Amniotic stem cell (primary cell): ENCODE results near the gene LSM8.
"Not testable (repeated sequence)": the region's sequence is repeated elsewhere in the genome, so short reads cannot be mapped to it uniquely, and the experiment has no call there.

Experiments used
- DNase-seq: peaks from one replicate; lab custom pipeline; 2025; lab: John Stamatoyannopoulos, UW

The LSM8 gene

GRCh38 chr7:118183786-118184564 lies at the start of gene LSM8:
LSM8 (plus strand) TSS chr7:118184164; CDS start chr7:118184224, 60 bp downstream.
- DNase-seq: peak; percentile 85

- not testable (repeated sequence) for DNase-seq
Measured at GRCh38 chr7:118134420-118134819, 49.5 kb upstream of the LSM8 start.

DNA sequence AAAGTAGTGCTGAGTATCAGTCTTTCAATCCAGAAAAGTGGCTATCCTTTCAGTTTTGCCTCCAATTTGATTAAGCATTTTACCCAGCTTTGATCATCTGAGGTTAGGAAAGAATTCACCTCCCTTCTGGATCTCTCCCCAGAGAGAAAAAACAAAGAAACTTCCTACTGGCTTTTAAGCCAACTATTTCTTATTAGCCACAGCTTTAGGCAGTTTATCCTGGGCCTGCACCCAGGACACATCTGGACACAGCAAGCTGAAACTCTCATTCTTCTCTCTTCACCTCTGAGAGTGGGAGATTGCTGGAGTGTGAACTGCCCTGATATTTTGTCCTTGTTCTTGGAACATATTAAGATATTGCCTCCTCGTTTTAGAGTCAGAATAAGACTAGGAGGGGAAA lies 43.5 kb upstream of the LSM8 start:
- no peak for DNase-seq

- DNase-seq: no peak
Measured at GRCh38 chr7:118142012-118142411, 42.0 kb upstream of the LSM8 start.

DNA sequence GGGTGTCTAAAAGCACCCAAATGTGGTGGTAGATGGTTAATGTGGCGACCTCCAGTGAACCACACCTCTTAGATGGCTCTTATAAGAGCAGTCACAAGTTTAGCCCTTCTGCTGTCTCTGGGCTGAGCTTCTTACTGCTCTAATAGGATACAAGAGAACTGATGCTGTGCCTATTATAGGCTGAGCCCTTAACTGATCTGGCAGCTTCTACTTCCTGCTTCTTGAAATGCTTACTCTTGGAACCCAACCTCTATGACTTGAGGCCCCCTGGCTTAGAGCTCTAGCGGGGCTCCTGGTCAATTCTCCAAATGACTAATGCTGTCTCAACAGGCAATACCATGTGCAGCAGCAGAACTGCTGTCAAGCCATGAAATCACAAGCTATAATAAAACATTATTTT lies 35.0 kb upstream of the LSM8 start:
- no peak for DNase-seq

GRCh38 chr7:118149394-118149793 lies 34.6 kb upstream of the LSM8 start:
- DNase-seq: no peak

DNA sequence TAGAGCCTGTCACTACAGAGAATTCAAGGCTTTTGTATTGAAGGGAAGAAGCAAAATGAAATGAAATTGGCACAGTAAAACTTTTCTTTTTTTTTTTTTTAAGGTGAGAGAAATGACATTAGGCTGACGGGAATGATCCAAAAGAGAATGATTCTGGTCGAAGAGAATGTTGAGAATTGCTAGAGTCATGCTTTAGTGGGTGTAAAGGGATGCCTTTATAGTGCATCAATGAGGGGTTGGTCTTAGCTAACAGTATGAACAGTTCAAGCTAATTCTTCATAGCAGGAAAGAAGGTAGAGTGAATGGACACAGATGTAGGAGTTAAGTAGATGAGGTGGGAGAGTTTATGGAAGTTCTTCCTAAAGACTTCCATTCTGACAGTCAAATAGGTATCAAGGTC lies 32.3 kb upstream of the LSM8 start:
- no peak for DNase-seq

DNA sequence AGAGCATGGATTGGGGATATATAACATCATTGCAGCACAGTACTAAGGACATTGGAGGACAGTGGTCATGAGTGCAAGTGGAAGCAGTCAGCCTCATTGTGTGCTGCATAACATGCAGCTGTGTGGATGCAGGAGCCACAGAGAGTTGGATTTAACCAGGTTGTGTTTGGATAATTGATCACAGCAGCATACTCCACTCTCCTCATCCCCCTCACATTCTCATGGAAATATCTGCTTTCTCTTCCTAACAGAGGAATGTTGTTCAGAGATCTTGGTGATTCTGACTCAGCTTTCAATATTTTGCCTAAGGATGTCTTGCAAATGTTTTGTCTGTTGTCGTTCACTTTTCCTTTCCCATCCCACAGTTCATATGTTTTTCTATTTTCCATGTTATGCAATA lies 31.8 kb upstream of the LSM8 start:
- no peak for DNase-seq

GRCh38 chr7:118152654-118153053 lies 31.3 kb upstream of the LSM8 start:
- DNase-seq: no peak

DNA sequence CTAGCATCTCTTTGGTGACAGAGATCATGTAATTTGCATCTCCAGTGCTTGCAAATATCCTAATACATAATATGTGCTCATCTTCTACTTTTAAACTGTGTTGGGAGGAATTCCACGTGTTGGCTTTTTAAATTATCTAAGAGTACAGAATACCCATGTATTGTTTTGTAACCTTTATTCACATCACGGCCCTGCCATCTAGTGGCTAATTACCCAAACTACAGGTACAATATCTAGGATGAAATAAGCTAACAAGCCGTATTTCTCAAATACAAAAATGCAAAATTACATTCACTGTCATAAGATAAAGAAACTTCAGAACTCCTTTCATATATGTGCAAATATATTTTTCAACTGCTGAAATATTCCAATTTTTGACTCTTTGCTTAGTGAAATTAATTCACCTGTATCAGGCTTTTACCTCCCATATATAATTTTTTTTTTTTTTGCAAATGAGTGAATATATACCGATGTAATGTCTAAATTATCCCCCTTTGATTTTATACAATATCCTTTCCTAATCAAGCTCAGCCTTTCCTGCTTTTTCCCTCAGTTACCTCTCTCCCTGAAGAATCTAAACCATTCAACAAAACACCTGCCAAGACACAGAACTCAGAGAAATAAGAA lies 30.3 kb upstream of the LSM8 start:
- no peak for DNase-seq

GRCh38 chr7:118158766-118159165 lies 25.2 kb upstream of the LSM8 start:
- DNase-seq: no peak

GRCh38 chr7:118169146-118169545 lies 14.8 kb upstream of the LSM8 start:
- DNase-seq: no peak

DNA sequence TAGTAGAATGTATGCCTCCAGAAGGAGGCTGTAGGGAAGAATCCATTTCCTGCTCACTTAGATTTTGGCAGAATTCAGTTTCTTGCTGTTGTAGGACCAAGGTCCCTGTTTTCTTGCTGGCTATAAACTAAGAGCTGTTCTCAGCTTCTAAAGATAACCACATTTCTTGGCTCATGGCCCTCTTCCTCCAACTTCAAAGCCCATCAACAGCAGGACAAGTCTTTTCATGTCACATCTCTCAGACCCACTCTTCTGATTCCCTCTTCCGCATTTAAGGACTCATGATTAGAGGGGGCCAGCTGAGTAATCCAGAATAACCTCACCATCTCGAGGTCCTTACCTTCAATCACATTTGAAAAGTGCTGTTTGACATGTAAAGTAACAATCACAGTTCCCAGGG lies 8.2 kb upstream of the LSM8 start:
- no peak for DNase-seq

DNA sequence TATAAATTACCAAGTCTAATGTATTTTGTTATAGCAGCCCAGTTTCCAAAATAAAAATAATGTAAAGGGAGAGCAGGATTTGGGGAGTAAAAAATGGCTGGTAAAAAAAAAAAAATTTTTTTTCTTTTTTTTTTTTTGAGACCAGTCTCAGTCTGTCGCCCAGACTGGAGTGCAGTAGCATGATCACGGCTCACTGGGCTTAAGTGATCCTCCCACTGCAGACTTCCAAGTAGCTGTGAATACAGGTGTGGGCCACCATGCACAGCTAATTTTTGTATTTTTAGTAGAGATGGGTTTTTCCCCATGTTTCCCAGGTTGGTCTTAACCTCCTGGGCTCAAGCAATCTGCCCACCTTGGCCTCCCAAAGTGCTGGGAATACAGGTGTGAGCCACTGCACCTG lies 4.8 kb upstream of the LSM8 start:
- no peak for DNase-seq

DNA sequence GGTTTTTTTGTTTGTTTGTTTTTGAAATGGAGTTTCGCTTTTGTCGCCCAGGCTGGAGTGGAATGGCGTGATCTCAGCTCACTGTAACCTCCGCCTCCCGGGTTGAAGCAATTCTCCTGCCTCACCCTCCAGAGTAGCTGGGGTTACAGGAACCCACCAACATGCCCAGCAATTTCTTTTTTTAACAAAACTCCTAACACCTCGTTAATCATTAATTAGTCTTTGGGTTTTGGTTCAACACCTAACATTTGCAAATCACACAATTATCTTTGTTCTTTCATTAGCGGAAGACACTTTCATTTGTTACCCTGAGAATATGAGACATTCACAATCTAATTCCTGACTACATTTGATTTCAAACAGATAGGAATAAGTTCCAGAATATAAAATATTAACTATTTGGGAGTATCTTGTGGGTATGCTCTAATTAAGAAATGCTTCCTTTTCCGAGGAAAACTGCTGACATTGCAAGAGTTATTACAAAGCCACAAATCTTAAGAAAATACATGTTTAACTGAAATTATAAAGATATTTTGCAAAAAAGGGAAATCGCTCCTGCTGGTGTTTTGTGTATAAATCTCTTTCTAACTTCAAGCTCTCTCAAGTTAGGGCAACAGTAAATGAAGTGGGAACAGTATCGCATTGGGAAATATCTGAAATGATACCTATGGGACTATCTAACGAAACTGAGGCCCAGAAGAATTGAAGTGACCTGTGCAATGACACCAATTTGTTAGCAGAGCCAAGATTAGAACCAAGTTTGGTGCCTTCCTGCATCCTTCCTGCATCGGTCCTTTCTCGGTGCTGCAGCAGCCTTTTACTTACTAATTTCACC lies 1.2 kb upstream of the LSM8 start:
- DNase-seq: no peak

DNA sequence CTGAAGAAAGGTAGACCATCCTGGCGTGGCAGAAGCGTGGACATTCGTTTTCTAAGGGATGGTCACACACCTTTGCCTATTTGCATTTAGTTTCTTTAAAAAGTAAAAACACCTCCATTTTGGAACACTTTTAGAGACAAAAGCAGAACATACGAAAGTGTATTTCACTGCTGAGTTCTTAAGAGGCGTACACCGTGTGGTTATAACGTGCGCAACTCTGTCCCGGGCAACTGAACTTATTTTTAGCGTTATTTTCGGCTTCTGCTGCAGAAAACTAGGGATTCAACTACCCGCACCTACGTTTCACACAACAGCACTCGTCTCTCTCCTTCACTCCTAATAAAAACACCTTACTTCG lies 557 bp upstream of the LSM8 start:
- DNase-seq: no peak

DNA sequence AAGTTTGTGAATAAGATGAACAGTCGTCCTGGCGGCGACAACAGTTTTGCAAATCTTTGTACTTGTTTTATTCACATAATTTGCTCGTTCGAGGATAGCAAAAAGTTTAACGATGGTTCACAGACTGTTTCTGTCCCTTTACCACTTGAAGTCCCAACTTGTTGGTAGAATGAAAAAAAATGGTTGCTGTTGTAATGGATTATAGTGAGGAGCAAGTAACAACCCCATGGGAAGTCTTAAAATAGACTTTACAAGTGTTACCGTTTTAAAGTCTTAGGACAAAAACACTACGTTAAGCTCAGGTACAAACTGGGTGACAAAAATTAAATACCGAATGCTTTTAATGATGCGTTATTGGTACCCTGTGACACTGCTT lies 589 bp downstream of the LSM8 start:
- no peak for DNase-seq

DNA sequence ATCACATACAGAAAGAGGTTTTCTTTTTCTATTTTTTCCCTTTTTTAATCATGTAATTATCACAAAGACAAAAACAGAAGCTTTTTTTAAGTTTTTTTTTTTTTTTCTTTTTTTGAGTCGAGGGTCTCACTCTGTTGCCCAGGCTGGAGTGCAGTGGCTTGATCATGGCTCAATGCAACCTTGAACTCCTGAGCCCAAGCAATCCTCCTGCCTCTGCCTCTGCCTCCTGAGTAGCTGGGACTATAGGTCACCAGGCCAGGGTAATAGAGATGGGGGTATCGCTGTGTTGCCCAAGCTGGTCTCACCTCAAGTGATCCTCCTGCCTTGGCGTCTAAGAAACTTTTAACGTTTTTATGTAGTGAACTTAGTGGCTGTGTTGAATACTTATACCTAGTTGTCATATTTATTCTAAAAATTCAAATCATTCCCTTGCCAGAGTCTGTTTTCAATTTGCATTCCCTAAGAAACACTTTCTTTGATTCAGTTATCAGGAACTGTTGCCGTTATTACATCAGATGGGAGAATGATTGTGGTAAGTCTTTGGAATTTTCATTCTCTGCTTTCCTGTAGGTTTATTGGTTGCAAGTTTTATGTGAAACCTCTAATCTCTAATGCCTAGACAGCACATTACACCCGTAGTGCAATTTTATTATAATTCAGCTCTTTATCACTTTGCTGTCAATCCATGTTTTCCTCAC lies 1.3 kb downstream of the LSM8 start:
- DNase-seq: no peak

DNA sequence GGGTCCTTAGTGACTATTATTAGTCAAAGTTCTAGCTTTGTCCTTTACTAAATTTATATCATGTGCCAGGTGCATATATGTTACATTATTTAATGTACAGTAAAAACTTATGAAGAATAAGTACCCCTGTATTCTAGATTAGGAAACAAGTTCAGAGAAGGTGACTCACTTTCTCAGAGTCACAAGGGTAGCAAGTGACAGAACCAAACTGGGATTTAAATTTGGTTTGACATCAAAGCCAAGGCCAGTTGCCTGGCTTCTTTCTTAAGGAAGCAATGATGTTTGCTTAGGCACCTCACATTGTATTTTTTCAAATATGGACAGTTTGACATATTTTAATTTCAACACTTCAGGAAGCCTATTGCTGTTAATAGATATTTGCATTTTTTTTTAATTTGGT lies 2.5 kb downstream of the LSM8 start:
- no peak for DNase-seq

- DNase-seq: no peak
Measured at GRCh38 chr7:118194571-118194970, 10.6 kb downstream of the LSM8 start.

DNA sequence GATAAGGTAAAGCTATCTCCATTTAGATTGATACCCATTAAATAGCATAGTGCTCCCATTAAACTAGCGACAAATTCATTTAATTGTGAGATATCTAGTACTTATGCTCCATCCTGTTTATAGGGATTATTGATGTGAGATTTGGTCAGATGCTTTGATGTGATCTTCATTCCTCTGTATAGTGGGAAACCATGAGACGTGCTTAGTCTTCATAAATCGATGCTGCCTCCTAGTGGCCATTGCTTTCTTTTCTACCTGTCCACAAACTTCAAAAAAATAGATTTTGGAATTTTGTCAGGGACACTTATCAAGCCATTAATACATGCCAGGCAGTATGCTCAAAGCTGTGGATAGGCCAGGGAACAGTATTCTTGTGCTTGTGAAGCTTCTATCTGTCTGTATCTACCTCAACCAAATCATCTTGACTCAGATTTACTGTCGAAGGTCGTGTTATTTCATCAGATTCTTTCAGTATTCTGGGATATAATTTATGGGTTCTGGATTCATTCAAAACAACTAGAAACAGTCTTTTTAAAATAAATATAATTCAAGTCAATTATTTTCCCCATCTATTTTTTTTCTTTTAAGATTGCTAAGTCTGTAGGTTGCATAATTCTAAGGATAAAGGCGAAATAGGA lies 12.0 kb downstream of the LSM8 start:
- peak; percentile 36 for DNase-seq

- no peak for DNase-seq
Measured at GRCh38 chr7:118202061-118202460, 18.1 kb downstream of the LSM8 start.
